Measurements from ENCODE around the gene ADAP1.
"Not testable (repeated sequence)": the region's sequence is repeated elsewhere in the genome, so short reads cannot be mapped to it uniquely, and the experiment has no call there.

ADAP1 gene

GRCh38 chr7:954330-955238 lies at the start of gene ADAP1:
Gene ADAP1, minus strand, starts transcription at chr7:954680. Its CDS starts 203 bp downstream, at chr7:954477.
- no peak within 1 kb of the TSS for H2AFZ ChIP-seq (ENCODE audit: low read length)

GRCh38 chr7:1002445-1002844 lies 48.0 kb upstream of the ADAP1 start:
- H3K9me3 ChIP-seq (ENCODE audit: low read length); H3F3A ChIP-seq (ENCODE audit: insufficient read depth, low read length); H3K9ac ChIP-seq (ENCODE audit: low read length); H3K4me3 ChIP-seq (ENCODE audit: low read depth, low read length, poor library complexity, severe bottlenecking); H3K27me3 ChIP-seq (ENCODE audit: insufficient read depth, low read length); H4K20me1 ChIP-seq (ENCODE audit: insufficient read depth, low read length); H2AFZ ChIP-seq (ENCODE audit: low read length); H3K79me2 ChIP-seq (ENCODE audit: insufficient read depth, low read length); H3K36me3 ChIP-seq (ENCODE audit: insufficient read depth, low read length); H3K4me2 ChIP-seq (ENCODE audit: low read length); H3K9me2 ChIP-seq (ENCODE audit: low read depth, low read length): not testable (repeated sequence)
- H3K27ac ChIP-seq (ENCODE audit: low read depth, low read length, poor library complexity, severe bottlenecking) = peak overlapping the region; percentile 11
- peaks cover 49% of the 10 kb centered on the region for H3K4me1 ChIP-seq (ENCODE audit: insufficient read depth, low read length, severe bottlenecking)

More at GRCh38 chr7:954330-955238, at the start of gene ADAP1:
- Histone ChIP-seq H3K36me3 (ENCODE audit: insufficient read depth, low read length) (no peaks in the 10 kb centered on the region), H3K4me2 (ENCODE audit: low read length) (no peak within 1 kb of the TSS), H3K4me3 (ENCODE audit: low read depth, low read length, poor library complexity, severe bottlenecking) (no peak within 1 kb of the TSS), H3F3A (ENCODE audit: insufficient read depth, low read length) (no peaks in the 10 kb centered on the region), H3K79me2 (ENCODE audit: insufficient read depth, low read length) (no peaks in the 10 kb centered on the region), H3K4me1 (ENCODE audit: insufficient read depth, low read length, severe bottlenecking) (no peaks in the 10 kb centered on the region), H3K9me2 (ENCODE audit: low read depth, low read length) (no peaks in the 10 kb centered on the region), H3K9me3 (ENCODE audit: low read length) (no peaks in the 10 kb centered on the region), H3K27me3 (ENCODE audit: insufficient read depth, low read length) (peaks cover 21% of the 10 kb centered on the region), H3K9ac (ENCODE audit: low read length) (no peak within 1 kb of the TSS), H4K20me1 (ENCODE audit: insufficient read depth, low read length) (no peaks in the 10 kb centered on the region), H3K27ac (ENCODE audit: low read depth, low read length, poor library complexity, severe bottlenecking) (no peak within 1 kb of the TSS)
- TF ChIP-seq, protein P1, sequence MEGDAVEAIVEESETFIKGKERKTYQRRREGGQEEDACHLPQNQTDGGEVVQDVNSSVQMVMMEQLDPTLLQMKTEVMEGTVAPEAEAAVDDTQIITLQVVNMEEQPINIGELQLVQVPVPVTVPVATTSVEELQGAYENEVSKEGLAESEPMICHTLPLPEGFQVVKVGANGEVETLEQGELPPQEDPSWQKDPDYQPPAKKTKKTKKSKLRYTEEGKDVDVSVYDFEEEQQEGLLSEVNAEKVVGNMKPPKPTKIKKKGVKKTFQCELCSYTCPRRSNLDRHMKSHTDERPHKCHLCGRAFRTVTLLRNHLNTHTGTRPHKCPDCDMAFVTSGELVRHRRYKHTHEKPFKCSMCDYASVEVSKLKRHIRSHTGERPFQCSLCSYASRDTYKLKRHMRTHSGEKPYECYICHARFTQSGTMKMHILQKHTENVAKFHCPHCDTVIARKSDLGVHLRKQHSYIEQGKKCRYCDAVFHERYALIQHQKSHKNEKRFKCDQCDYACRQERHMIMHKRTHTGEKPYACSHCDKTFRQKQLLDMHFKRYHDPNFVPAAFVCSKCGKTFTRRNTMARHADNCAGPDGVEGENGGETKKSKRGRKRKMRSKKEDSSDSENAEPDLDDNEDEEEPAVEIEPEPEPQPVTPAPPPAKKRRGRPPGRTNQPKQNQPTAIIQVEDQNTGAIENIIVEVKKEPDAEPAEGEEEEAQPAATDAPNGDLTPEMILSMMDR (IDR thresholded peaks at IDR 0.05; ENCODE audit: low read length) = no peak
- no peak for TF ChIP-seq EZH2 (IDR thresholded peaks at IDR 0.05; ENCODE audit: borderline replicate concordance, low read length)

DNA sequence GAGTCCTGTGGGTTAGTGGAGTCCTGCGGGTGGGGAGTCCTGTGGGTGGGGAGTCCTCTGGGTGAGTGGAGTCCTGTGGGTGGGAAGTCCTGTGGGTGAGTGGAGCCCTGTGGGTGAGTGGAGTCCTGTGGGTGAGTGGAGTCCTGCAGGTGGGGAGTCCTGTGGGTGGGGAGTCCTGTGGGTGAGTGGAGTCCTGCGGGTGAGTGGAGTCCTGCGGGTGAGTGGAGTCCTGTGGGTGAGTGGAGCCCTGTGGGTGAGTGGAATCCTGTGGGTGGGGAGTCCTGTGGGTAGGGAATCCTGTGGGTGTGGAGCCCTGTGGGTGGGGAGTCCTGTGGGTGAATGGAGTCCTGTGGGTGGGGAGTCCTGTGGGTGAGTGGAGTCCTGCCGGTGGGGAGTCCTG lies 47.5 kb upstream of the ADAP1 start:
- Histone ChIP-seq H3K4me1 (ENCODE audit: insufficient read depth, low read length, severe bottlenecking) (peaks cover 53% of the 10 kb centered on the region), H3K27ac (ENCODE audit: low read depth, low read length, poor library complexity, severe bottlenecking) (peak overlapping the region; percentile 11)
- not testable (repeated sequence) for H3K9ac ChIP-seq (ENCODE audit: low read length); H3K36me3 ChIP-seq (ENCODE audit: insufficient read depth, low read length); H3K27me3 ChIP-seq (ENCODE audit: insufficient read depth, low read length); H3K9me3 ChIP-seq (ENCODE audit: low read length); H3K79me2 ChIP-seq (ENCODE audit: insufficient read depth, low read length); H3K4me3 ChIP-seq (ENCODE audit: low read depth, low read length, poor library complexity, severe bottlenecking); H2AFZ ChIP-seq (ENCODE audit: low read length); H4K20me1 ChIP-seq (ENCODE audit: insufficient read depth, low read length); H3K4me2 ChIP-seq (ENCODE audit: low read length); H3K9me2 ChIP-seq (ENCODE audit: low read depth, low read length); H3F3A ChIP-seq (ENCODE audit: insufficient read depth, low read length)

- not testable (repeated sequence) for H3K4me2 ChIP-seq (ENCODE audit: low read length); H3K9me2 ChIP-seq (ENCODE audit: low read depth, low read length); H3K27me3 ChIP-seq (ENCODE audit: insufficient read depth, low read length); H2AFZ ChIP-seq (ENCODE audit: low read length); H3K36me3 ChIP-seq (ENCODE audit: insufficient read depth, low read length); H4K20me1 ChIP-seq (ENCODE audit: insufficient read depth, low read length); H3K9me3 ChIP-seq (ENCODE audit: low read length); H3K4me3 ChIP-seq (ENCODE audit: low read depth, low read length, poor library complexity, severe bottlenecking); H3K79me2 ChIP-seq (ENCODE audit: insufficient read depth, low read length); H3F3A ChIP-seq (ENCODE audit: insufficient read depth, low read length)
- H3K4me1 ChIP-seq (ENCODE audit: insufficient read depth, low read length, severe bottlenecking) = peaks cover 61% of the 10 kb centered on the region
- peak overlapping the region; percentile 89 for H3K27ac ChIP-seq (ENCODE audit: low read depth, low read length, poor library complexity, severe bottlenecking)
- H3K9ac ChIP-seq (ENCODE audit: low read length) = peak overlapping the region; percentile 37; the same call in 1 of the 2 replicates
These were observed 46.7 kb upstream of the ADAP1 start for GRCh38 chr7:1001069-1001770.
